Esophagus squamous epithelium (tissue), 4 donors: ENCODE results near the gene MAP4K4.

Source experiments
- CTCF ChIP-seq, 6 experiments: fragments of 450-650 bp in 4 of 6; fragments of 200-600 bp in 2 of 6; sonication (generic) in 2 of 6; IDR thresholded peaks; one replicate each; pipeline ENCODE4 v1.5.1; 2016 to 2019; ENCODE audit warnings: antibody characterized with exemption in 6 of 6, mild to moderate bottlenecking in 4 of 6, moderate library complexity in 4 of 6
- POLR2A ChIP-seq, 4 donors: fragments of 450-650 bp; IDR thresholded peaks; one replicate each; pipeline ENCODE4 v1.6.1; 2017; ENCODE audit warnings: antibody characterized with exemption in 4 of 4, mild to moderate bottlenecking in 4 of 4, moderate library complexity in 3 of 4

- TF ChIP-seq CTCF (IDR thresholded peaks at IDR 0.05) (no peak), POLR2A (IDR thresholded peaks at IDR 0.05) (no peak)
These were observed 71.2 kb downstream of the MAP4K4 start for GRCh38 chr2:101768556-101769220.
